Stimulated activated CD8-positive, alpha-beta memory T cell treated with anti-CD3 and anti-CD28 coated beads, Interleukin-7, amount 100 ng/mL, for 4 hours (primary cell): Measurements from ENCODE around the gene CCDC54.
"Not testable (repeated sequence)": the region's sequence is repeated elsewhere in the genome, so short reads cannot be mapped to it uniquely, and the experiment has no call there.

Experiments
- DNase-seq, 2 donors: peaks; one replicate each; pipeline ENCODE4 v3.0.0-alpha.2; 2020; ENCODE audit warnings: low read depth in 2 of 2

CCDC54 gene

DNA sequence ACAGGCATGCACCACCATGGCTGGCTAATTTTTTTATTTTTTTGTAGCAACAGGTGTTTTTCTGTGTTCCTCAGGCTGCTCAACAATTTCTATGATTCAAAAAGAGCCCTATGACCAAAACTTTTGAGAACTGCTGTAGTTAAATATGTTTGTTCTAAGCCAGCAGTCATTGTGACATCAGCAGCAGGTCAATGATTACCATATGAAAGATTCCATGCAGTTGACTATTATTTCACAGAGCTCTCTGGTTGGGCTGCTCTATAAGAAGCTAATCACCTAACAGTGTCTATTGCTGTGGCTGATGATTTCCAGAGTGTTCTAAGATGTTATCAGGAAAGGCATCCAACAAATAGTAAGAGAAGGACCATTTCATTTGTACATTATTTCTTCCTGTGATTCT, at the start of gene CCDC54:
TSS of gene CCDC54 (plus strand) at position 289 of the 400 bp plus-strand sequence. CDS start 149 bp downstream, outside the sequence.
- no peak for DNase-seq

DNA sequence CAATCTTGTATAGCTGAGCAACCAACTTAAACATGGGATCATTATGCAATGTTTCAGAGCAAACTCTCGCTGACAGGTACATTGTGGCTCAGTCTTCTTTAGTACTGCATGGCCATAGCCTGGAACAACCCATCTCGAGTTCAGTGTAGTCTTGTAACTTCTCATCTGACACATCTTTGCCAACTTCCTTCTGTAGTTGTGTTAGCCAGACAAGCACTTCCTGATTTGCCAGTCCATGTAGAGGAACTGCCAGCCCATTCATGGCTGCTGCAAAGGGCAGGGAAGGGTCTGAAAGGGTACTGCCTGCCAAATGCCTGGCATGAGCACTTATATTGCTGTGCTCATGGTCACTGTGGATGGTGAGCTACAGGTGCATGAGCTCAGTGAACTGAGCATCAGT, 49.2 kb upstream of the CCDC54 start:
- no peak for DNase-seq

- no peak for DNase-seq
Measured at GRCh38 chr3:107329088-107329487, 48.2 kb upstream of the CCDC54 start.

GRCh38 chr3:107339690-107340089, 37.5 kb upstream of the CCDC54 start:
- DNase-seq: not testable (repeated sequence)

GRCh38 chr3:107344722-107345121, 32.5 kb upstream of the CCDC54 start:
- no peak for DNase-seq

DNA sequence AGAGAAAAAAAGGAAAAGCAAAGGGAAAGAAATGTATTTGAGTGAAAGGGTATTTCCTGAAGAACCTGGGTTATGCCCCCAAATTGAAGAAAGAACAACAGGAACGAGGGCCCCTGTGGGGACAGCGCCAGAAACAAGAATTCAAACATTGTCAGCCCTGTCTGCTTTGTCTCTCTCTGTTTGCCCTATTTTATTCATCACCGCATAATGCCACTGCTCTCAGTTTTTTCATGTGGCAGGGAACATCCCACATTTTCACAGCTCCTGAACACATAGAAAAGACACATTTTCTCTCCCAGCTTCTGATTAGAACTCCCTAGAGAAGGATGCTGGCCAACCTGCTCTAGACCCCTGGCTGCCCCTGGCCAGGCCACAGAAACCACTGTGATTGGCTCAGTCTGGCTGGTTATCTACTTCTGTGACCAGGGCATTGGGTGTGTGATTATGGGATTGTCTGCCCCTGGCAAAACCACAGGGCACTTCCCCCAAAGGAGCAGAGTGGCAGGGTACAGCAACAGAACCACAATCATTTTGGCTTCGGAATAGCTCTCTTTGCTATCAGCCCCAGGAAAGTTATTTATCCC, 31.3 kb upstream of the CCDC54 start:
- DNase-seq: no peak

GRCh38 chr3:107346564-107346963, 30.7 kb upstream of the CCDC54 start:
- DNase-seq: no peak

DNA sequence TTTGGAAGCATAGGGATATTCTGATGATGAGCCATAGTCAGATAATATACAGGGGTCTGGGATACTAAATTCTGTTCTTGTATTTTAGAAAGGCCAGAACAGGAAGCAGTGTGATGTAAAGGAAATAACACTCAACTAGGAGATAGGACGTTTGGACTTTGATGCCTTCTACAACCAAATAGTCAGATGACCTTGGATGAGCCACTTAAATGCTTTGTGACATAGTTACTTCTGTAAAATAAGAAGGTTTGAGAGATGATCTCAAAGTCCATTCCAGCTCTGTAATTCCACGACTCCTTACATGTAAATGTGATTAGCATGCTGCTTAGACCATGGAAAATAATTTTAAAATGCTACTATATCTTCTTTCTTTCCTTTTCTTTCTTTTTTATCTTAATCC, 29.5 kb upstream of the CCDC54 start:
- DNase-seq: no peak

- DNase-seq: no peak
Measured at GRCh38 chr3:107356706-107357105, 20.5 kb upstream of the CCDC54 start.

GRCh38 chr3:107361633-107362032, 15.6 kb upstream of the CCDC54 start:
- DNase-seq: no peak

DNA sequence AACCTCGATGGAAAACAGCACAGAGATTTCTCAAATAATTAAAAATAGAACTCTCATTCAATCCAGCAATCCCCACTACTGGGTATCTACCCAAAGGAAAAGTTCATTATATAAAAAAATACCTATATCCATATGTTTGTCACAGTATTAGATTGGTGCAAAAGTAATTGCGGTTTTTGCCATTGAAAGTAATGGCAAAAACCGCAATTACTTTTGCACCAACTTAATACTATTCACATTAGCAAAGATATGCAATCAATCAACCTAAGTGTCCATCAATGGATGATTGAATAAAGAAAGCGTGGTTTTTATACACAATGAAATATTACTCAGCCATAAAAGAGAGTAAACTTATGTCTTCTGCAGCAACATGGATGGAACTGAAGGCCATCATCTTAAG, 12.2 kb upstream of the CCDC54 start:
- DNase-seq: no peak

GRCh38 chr3:107366766-107367165, 10.5 kb upstream of the CCDC54 start:
- DNase-seq: no peak

DNA sequence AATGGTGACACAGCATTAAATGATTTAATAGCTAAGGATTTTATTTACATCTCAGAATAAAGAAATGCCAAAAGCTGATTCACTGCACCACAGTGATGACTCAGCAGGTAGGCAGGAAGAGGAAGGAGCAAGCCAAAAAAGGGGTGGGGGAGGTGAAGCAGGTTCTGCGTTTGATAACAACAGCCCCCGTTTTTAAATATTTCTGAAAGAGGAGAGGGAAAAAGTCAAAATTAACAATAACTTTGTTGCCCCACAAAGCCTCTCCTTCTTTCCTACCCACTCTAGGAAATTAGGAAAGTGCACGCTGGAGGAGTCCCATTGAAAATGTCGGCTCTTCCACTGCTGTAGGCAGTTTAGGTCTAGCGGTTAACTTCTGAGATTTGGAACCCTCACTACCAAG, 9.9 kb upstream of the CCDC54 start:
- DNase-seq: no peak

GRCh38 chr3:107368654-107369398, 8.4 kb upstream of the CCDC54 start:
- no peak for DNase-seq

DNA sequence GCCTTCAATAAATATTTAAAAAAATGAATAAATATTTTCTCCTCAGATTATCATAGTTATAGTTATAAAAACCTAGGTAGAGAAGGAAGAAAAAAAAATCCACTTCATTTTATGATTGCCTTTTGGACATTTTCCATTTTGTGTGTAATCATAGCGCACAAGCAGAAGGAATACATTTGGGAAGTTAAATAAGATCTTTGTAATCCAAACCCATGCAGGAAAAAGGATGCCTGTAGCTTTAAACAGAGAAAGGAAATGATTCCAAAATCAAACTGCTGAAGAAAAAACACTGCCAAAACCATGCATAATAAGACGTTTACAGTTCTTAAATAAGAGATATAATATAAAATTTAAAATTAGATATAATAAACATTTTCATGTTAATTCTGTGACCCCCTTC, 7.4 kb upstream of the CCDC54 start:
- DNase-seq: no peak

DNA sequence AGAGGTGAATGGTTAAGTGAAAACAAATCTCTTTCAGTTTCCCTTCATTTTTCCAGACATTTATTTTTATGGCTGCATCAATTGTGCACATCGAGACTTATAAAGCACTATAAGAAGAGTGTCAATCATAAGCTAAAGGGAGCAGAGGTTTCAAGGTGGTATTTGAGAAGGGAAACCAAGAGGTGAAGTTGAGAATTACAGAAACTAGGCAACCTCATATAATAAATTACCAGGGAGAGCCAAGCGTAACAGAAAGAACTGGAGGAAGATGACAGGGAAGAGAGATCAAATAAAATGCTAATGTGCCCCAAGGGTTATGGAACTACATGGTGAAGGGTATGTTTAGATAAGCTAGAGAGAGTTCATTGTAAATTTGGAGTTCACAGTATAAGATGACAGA, 6.3 kb upstream of the CCDC54 start:
- no peak for DNase-seq

DNA sequence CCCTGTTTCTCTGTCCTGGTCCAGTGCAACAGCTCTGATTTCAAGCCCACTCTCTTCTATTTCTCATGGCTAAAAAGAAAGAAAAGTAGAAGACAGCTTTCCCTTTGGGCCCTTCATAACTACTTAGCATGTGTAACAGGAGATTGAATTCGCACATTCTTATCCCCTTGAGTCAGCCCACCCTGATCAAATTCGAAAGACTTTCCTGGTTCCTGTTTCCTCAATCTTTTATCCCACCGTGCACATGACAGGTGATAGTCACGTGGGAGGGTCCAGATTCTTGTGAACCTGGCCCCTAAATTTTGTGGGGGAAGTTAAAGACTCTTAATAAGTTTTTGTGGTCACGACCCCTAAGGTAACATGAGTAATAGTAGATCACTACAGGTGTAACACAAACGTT, 4.7 kb upstream of the CCDC54 start:
- no peak for DNase-seq

GRCh38 chr3:107373896-107374295, 3.3 kb upstream of the CCDC54 start:
- DNase-seq: no peak

- DNase-seq: no peak
Measured at GRCh38 chr3:107375682-107376081, 1.6 kb upstream of the CCDC54 start.

DNA sequence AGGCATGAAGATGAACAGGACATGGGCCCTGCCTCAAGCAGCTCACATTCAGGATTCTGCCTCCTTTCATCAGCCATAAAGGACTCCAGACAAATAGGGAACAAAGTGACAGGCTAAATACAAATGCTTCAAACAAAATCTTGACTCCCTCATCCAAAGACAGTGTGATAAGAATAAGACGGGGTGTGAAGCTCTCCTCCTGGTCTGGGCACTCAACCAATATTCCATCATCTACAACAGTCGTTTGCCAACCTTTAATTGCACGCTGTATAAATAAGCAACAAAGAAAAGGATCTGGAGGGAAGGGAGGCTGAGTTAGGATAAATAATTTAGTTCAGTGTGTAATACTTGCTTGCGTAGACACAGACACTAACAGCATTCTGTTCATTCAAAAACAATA, 5.4 kb downstream of the CCDC54 start:
- DNase-seq: no peak

GRCh38 chr3:107384428-107384827, 7.2 kb downstream of the CCDC54 start:
- no peak for DNase-seq

- DNase-seq: no peak
Measured at GRCh38 chr3:107384907-107385306, 7.7 kb downstream of the CCDC54 start.

- no peak for DNase-seq
Measured at GRCh38 chr3:107387555-107387954, 10.3 kb downstream of the CCDC54 start.
